K562 (cell line): ENCODE data around the gene SLC2A4. TPM values are rescaled to one million over a fixed set of nuclear protein-coding genes. Genes with fewer than 3 reads are reported as not detected.

ENCODE experiments used
- E2F5 ChIP-seq: sonication (generic); formaldehyde crosslinking; IDR thresholded peaks from 2 replicates; pipeline ENCODE4 v1.8.0; 2022; ENCODE audit warnings: mild to moderate bottlenecking, missing genetic modification reagents
- ELK1 ChIP-seq: sonication (generic); formaldehyde crosslinking; IDR thresholded peaks from 2 replicates; pipeline ENCODE4 v1.8.1; 2022; ENCODE audit warnings: missing genetic modification reagents
- HMG20A ChIP-seq: fragments of 450-650 bp; formaldehyde crosslinking; conservative IDR thresholded peaks from 2 replicates; pipeline ENCODE4 v1.4.0; 2020; ENCODE audit warnings: mild to moderate bottlenecking, mixed read lengths
- L3MBTL2 ChIP-seq: fragments of 450-650 bp; IDR thresholded peaks from 2 replicates; pipeline ENCODE4 v1.6.1; 2016; ENCODE audit warnings: mild to moderate bottlenecking, moderate library complexity
- NELFE ChIP-seq: IDR thresholded peaks from 2 replicates; pipeline ENCODE4 v1.6.1; 2011; ENCODE audit warnings: mild to moderate bottlenecking; ENCODE audit not compliant: insufficient read depth, insufficient read length
- NR2F6 ChIP-seq: fragments of 450-650 bp; formaldehyde crosslinking; IDR thresholded peaks from 2 replicates; pipeline ENCODE4 v1.4.0; 2020; ENCODE audit warnings: mild to moderate bottlenecking
- RERE ChIP-seq: sonication (generic); formaldehyde crosslinking; IDR thresholded peaks from 2 replicates; pipeline ENCODE4 v1.8.0; 2023; ENCODE audit warnings: missing genetic modification reagents, mild to moderate bottlenecking, borderline replicate concordance
- SLC30A9 ChIP-seq: fragments of 250-450 bp; sonication (Bioruptor Pico); IDR thresholded peaks from 2 replicates; pipeline ENCODE4 v1.8.0; 2022; ENCODE audit warnings: mild to moderate bottlenecking, moderate library complexity
- SRSF1 ChIP-seq: fragments of 200-400 bp; formaldehyde crosslinking; IDR thresholded peaks from 2 replicates; pipeline ENCODE4 v1.6.1; 2017; ENCODE audit warnings: mild to moderate bottlenecking, low read depth, low read length, moderate library complexity
- SRSF7 ChIP-seq: fragments of 200-400 bp; formaldehyde crosslinking; optimal IDR thresholded peaks from 2 replicates; pipeline ENCODE3; 2017; ENCODE audit warnings: mild to moderate bottlenecking, low read depth, low read length
- SRSF9 ChIP-seq: fragments of 200-400 bp; formaldehyde crosslinking; IDR thresholded peaks from 2 replicates; pipeline ENCODE4 v1.6.1; 2017; ENCODE audit warnings: low read depth, low read length, borderline replicate concordance
- TAF7 ChIP-seq: fragments of 450-650 bp; IDR thresholded peaks from 2 replicates; pipeline ENCODE4 v1.6.1; 2016; ENCODE audit warnings: missing genetic modification characterization, missing compliant biosample characterization
- TAF9B ChIP-seq: fragments of 450-650 bp; IDR thresholded peaks from 2 replicates; pipeline ENCODE4 v1.6.1; 2018; ENCODE audit warnings: mild to moderate bottlenecking; ENCODE audit not compliant: partially characterized antibody
- THAP7 ChIP-seq: fragments of 250-450 bp; sonication (Bioruptor Pico); IDR thresholded peaks from 2 replicates; pipeline ENCODE4 v1.5.0; 2021
- TOE1 ChIP-seq, 2 experiments: fragments of 450-650 bp in 1 of 2; sonication (generic) in 1 of 2; formaldehyde crosslinking in 1 of 2; IDR thresholded peaks; 2 replicates each; pipeline versions ENCODE4 v1.7.1 to v1.8.0; 2016 to 2022; ENCODE audit warnings: borderline replicate concordance in 2 of 2, mild to moderate bottlenecking in 2 of 2, antibody characterized with exemption in 1 of 2, inconsistent platforms in 1 of 2, low read depth in 1 of 2, missing genetic modification reagents in 1 of 2, moderate library complexity in 1 of 2
- ZNF3 ChIP-seq: fragments of 250-450 bp; sonication (Bioruptor Pico); IDR thresholded peaks from 2 replicates; pipeline ENCODE4 v1.5.0; 2021; ENCODE audit warnings: mild to moderate bottlenecking, moderate library complexity
- ZNF75A ChIP-seq: fragments of 450-650 bp; formaldehyde crosslinking; IDR thresholded peaks from 2 replicates; pipeline ENCODE4 v1.4.0; 2020; ENCODE audit warnings: mild to moderate bottlenecking
- polyA plus RNA-seq, 8 experiments: library from polyadenylated mRNA; depleted of rRNA in 4 of 8; stranded (reverse) in 5 of 8; unstranded in 3 of 8; fragments of >200 nt; fragmentation: Nextera tagmentation in 2 of 8; fragmentation: Illumina TruSeq in 1 of 8; extraction: Ambion mirVana in 2 of 8; extraction: Trizol in 1 of 8; gene quantifications; 2 replicates each; pipeline versions ENCODE4 v1.2.1 to v1.2.3, GENCODE V29; 2011 to 2014; ENCODE audit warnings: inconsistent platforms in 1 of 8, missing spikeins in 1 of 8
- total RNA-seq, 7 experiments: library from RNA; depleted of rRNA in 6 of 7; stranded (reverse); fragments of >200 nt in 6 of 7; fragmentation: Illumina TruSeq in 2 of 7; extraction: Trizol in 2 of 7; gene quantifications; 2 replicates each; pipeline versions ENCODE4 v1.2.1 to v1.2.3, GENCODE V29; 2011 to 2021; ENCODE audit warnings: low replicate concordance in 1 of 7

SLC2A4 gene
- total and polyA plus RNA-seq, 9 of the 15 experiments (the other 6 are each of a cell fraction or from before 2014, with no cell fraction given) = 0.74 to 3.5 (median 1.6) TPM

DNA sequence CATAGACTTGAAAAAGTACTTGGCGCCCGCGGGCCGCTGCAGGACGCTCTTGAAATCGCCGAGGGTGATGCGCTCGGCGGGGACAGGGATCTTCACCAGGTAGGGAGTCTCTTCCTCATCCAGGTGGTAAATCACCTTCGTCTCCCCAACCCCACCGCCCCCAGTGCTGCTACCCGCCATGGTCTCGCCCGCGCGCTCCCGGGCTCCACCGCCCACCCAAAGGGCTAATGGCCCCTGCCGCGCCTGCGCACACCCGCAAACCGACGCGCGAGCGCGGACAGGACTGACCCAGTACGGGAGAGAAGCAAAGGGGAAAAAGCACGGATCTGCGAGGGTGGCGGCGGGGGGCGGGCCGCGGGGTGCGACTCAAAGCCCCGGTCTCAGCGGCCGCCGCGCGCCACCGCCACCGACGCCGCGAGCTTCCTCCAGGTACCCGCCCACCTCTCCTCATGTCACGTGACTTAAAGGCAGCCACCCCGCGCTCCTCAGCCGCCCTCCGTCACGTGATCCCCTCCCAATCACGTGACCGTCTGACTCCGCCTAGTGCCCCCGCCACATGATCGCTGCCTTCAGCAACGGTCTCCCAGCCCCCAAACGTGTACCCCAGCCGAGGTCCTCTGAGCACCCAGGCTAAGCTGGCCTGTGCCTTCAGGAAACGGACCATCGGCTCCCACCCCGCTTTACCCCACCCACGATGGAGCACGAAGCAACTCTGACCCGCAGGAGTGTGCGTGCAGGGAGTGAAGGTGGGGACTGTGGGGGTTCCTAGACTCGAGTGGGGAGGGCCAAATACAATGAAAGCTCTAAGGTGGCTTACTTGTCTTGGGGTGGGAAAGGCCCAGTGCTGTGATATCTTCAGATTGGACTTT lies 47.2 kb upstream of the SLC2A4 start, which contains the start of gene DVL2 (continued):
- TF ChIP-seq TOE1 (IDR thresholded peaks at IDR 0.05; ENCODE audit: borderline replicate concordance) (peak; percentile 100), TOE1 (CRISPR knock-in tag; IDR thresholded peaks at IDR 0.05; ENCODE audit: borderline replicate concordance, low read depth) (no peak), ZNF75A (no peak), SLC30A9 (no peak), NR2F6 (peak; percentile 87), RERE (CRISPR knock-in tag) (no peak), ELK1 (no peak), TAF9B (no peak), E2F5 (CRISPR knock-in tag) (no peak), NELFE (no peak), SRSF1 (no peak), TAF7 (tag) (no peak), THAP7 (CRISPR knock-in tag) (peak; percentile 92), L3MBTL2 (peak; percentile 65), ZNF3 (CRISPR knock-in tag) (no peak), SRSF9 (no peak), HMG20A (CRISPR knock-in tag) (0 out of 2 replicates have a peak, but pooled peaks have one; percentile 12), SRSF7 (no peak)
